Camera-type eye (tissue), 1 donor: ENCODE data around the gene ACTN1. TPM values are rescaled to one million over a fixed set of nuclear protein-coding genes. Genes with fewer than 3 reads are reported as not detected.

Experiments
- total RNA-seq: library from RNA; depleted of rRNA; stranded (reverse); fragments of >200 nt; gene quantifications from one replicate; pipeline ENCODE4 v1.2.3, GENCODE V29; 2014

The ACTN1 gene
- 80.4 TPM for total RNA-seq

GRCh38 chr14:68979021-68979721 is at the start of gene ACTN1:
Gene ACTN1, minus strand, starts transcription at chr14:68979302. Its CDS starts 246 bp downstream, at chr14:68979056.

Other genes starting within 250 kb of the ACTN1 start
- 271 TPM for gene ZFP36L1, start 186.2 kb downstream of the ACTN1 start, total RNA-seq
- 40.4 TPM for gene DCAF5, start 173.8 kb upstream of the ACTN1 start, total RNA-seq
- 34.1 TPM for gene EXD2, start 212.2 kb upstream of the ACTN1 start, total RNA-seq